ENCODE measurements around the gene TMPRSS9. TPM values are rescaled to one million over a fixed set of nuclear protein-coding genes. Genes with fewer than 3 reads are reported as not detected.

The TMPRSS9 gene
- total RNA-seq, 3 donors from 2014 or later, result 0.17 to 0.41 TPM; not detected in 1

DNA sequence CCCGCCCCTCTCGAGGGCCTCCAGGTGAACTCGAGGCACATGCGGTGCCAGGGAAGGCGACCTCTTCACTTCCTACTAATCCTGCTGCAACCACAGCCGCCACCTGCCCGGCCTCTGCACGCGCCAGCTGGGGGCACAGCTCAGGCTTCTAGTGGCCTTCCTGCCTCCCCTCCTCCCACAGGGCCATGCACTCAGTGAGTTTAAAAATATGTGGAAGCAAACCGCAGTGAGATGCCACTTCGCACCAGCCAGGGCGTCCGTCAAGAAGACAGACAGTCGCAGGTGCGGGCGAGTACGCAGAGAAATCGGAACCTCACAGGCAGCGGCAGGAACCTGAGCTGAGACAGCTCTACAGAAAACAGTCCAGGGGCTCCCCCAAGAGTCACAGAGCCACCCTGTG is 86.3 kb downstream of the TMPRSS9 start:
- Histone ChIP-seq H3K4me3 (no peak overlapping the region), H3K36me3 (ENCODE audit: low read depth) (no peaks in the 10 kb centered on the region), H3K9me3 (no peaks in the 10 kb centered on the region), H3K4me1 (ENCODE audit: low read depth) (no peaks in the 10 kb centered on the region)
- TF ChIP-seq, protein P1, sequence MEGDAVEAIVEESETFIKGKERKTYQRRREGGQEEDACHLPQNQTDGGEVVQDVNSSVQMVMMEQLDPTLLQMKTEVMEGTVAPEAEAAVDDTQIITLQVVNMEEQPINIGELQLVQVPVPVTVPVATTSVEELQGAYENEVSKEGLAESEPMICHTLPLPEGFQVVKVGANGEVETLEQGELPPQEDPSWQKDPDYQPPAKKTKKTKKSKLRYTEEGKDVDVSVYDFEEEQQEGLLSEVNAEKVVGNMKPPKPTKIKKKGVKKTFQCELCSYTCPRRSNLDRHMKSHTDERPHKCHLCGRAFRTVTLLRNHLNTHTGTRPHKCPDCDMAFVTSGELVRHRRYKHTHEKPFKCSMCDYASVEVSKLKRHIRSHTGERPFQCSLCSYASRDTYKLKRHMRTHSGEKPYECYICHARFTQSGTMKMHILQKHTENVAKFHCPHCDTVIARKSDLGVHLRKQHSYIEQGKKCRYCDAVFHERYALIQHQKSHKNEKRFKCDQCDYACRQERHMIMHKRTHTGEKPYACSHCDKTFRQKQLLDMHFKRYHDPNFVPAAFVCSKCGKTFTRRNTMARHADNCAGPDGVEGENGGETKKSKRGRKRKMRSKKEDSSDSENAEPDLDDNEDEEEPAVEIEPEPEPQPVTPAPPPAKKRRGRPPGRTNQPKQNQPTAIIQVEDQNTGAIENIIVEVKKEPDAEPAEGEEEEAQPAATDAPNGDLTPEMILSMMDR (IDR thresholded peaks at IDR 0.05), result no peak
- intact Hi-C loops (cut with DNase I, micrococcal nuclease), result no loop called here
- DNase-seq, result no peak
- no peak for ATAC-seq

DNA sequence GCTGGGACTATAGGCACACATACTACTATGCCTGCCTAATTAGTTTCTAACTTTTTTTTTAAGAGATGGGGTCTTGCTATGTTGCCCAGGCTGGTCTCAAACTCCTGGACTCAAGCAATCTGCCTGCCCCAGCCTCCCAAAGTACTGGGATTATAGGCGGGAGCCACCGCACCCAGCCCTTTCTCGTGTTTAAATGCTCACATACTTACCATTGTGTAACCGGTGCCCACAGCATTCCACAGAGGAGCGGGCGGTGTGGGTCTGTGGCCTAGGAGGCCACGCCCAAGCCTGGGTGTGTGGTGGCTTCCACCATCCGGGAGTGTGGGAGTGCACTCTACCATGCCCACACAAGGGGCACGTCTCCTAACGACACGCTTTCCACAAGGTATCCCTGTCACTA is 89.0 kb downstream of the TMPRSS9 start:
- TF ChIP-seq, protein P1 (IDR thresholded peaks at IDR 0.05), result no peak
- no peak overlapping the region for H3K4me3 ChIP-seq
- ATAC-seq (no peak), DNase-seq (no peak)
- no peaks in the 10 kb centered on the region for H3K4me1 ChIP-seq (ENCODE audit: low read depth)
- intact Hi-C loops (cut with DNase I, micrococcal nuclease), result no loop called here
- H3K9me3 ChIP-seq, result no peaks in the 10 kb centered on the region
- no peaks in the 10 kb centered on the region for H3K36me3 ChIP-seq (ENCODE audit: low read depth)

DNA sequence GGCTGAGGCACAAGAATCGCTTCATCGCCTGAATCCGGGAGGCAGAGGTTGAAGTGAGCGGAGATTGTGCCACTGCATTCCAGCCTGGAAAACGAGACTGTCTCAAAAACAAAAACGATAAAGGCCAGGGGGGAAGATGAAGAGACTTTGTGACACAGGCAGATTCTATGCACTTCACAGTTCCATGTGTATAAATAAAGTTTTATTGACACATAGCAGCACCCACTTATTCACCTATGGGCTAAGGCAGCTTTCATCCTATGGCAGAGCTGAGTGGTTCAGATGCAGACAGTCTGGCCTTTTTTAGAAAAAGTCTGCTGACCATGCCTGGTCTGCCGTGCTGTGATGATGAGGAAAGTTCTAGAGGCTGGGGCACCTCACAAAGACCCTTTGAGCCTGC is 91.1 kb downstream of the TMPRSS9 start:
- H3K9me3 ChIP-seq, result no peaks in the 10 kb centered on the region
- intact Hi-C loops (cut with DNase I, micrococcal nuclease), result no loop called here
- ATAC-seq, result no peak

DNA sequence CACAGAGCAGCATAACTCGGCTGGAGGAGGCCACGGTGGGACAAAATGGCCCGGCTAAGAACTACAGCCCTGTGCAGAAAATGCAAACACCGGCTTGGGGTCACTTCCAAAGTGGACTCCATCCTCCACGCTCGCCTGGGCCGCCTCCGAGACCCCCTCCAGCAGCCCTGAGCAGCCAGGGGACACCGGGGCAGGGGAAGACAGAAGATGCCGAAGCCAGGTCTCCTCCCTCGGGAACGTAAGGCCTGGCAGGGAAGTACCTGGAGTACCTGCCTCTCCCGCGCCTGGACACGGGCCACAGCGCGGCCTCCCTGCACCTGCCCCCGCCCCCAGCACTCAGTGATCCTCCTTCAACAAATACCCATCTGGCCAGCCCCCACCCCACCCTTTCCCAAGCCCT is 91.7 kb downstream of the TMPRSS9 start:
- DNase-seq, result no peak
- TF ChIP-seq, protein P1 (IDR thresholded peaks at IDR 0.05), result no peak
- ATAC-seq, result no peak
- Histone ChIP-seq H3K9me3 (no peaks in the 10 kb centered on the region), H3K36me3 (ENCODE audit: low read depth) (no peaks in the 10 kb centered on the region), H3K4me1 (ENCODE audit: low read depth) (peaks cover 7% of the 10 kb centered on the region), H3K4me3 (no peak overlapping the region)
- intact Hi-C loops (cut with DNase I, micrococcal nuclease), result no loop called here

More for the DNA sequence above, 91.1 kb downstream of the TMPRSS9 start:
- DNase-seq, result no peak
- H3K4me3 ChIP-seq, result no peak overlapping the region
- H3K36me3 ChIP-seq (ENCODE audit: low read depth), result no peaks in the 10 kb centered on the region
- peaks cover 7% of the 10 kb centered on the region for H3K4me1 ChIP-seq (ENCODE audit: low read depth)
- TF ChIP-seq, protein P1 (IDR thresholded peaks at IDR 0.05), result no peak

DNA sequence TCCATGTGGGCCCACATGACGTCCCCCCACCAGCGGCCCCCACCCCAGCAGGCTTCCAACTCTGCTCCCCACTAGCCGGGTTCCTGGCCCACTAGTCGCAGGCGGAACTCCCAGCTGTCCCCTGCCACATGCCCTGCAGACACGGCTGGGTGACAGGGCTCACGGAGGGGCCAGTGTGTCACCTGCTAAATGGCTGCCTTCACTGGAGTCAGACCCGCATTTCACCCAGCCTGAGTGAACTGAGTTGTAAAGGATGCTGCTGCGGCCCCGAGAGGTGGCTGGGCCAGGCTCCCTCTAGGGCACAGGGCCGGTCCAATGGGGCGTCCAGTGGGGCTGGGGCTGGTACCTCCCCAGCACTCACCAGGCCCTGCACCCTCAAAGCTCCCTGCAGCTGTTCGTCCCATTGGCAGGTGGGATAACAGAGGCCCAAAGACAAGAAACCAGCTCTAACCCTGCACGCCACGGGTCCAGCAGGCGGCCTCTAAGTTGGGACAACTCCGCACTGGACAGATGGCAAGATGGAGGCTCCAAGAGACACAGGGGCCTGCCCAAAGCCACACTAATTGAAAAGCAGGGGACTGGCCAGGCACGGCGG is 93.5 kb downstream of the TMPRSS9 start:
- no peak for ATAC-seq
- TF ChIP-seq, protein P1 (IDR thresholded peaks at IDR 0.05), result no peak
- DNase-seq, result no peak
- no peaks in the 10 kb centered on the region for H3K36me3 ChIP-seq (ENCODE audit: low read depth)
- no peaks in the 10 kb centered on the region for H3K9me3 ChIP-seq
- H3K4me1 ChIP-seq (ENCODE audit: low read depth), result peaks cover 11% of the 10 kb centered on the region
- intact Hi-C loops (cut with DNase I, micrococcal nuclease), result no loop called here
- no peak overlapping the region for H3K4me3 ChIP-seq

All from mucosa of descending colon (tissue), 3 donors.